K562 (cell line): Measurements from ENCODE around the gene RHD. TPM values are rescaled to one million over a fixed set of nuclear protein-coding genes. Genes with fewer than 3 reads are reported as not detected.

Experiments
- HMGN3 ChIP-seq: IDR thresholded peaks from 2 replicates; pipeline ENCODE4 v1.6.1; 2011; ENCODE audit warnings: borderline replicate concordance, low read depth, mild to moderate bottlenecking, mixed read lengths, low read length; ENCODE audit not compliant: insufficient read length; ENCODE audit errors: extremely low read depth
- JUN ChIP-seq, 2 experiments: sonication (generic) in 1 of 2; formaldehyde crosslinking in 1 of 2; IDR thresholded peaks; 2 replicates each; pipeline versions ENCODE4 v1.6.1 to v1.8.0; 2012 to 2022; ENCODE audit warnings: borderline replicate concordance in 2 of 2, mild to moderate bottlenecking in 2 of 2, improper control_type of control experiment in 1 of 2, low read depth in 1 of 2, low read length in 1 of 2, missing genetic modification reagents in 1 of 2
- KAT7 ChIP-seq: sonication (generic); formaldehyde crosslinking; IDR thresholded peaks from 2 replicates; pipeline ENCODE4 v1.8.0; 2022; ENCODE audit warnings: missing genetic modification reagents, mild to moderate bottlenecking, borderline replicate concordance
- RAD21 ChIP-seq, 2 experiments: fragments of 250-450 bp in 1 of 2; fragments of 450-650 bp in 1 of 2; sonication (Bioruptor Pico) in 1 of 2; formaldehyde crosslinking in 1 of 2; IDR thresholded peaks in 1 of 2; conservative IDR thresholded peaks in 1 of 2; 2 replicates each; pipeline versions ENCODE4 v1.4.0 to v1.8.0; 2020 to 2022; ENCODE audit warnings: mild to moderate bottlenecking in 2 of 2, moderate library complexity in 1 of 2
- SOX6 ChIP-seq: fragments of 450-650 bp; IDR thresholded peaks from 2 replicates; pipeline ENCODE4 v1.6.1; 2014; ENCODE audit warnings: mild to moderate bottlenecking
- TAF7 ChIP-seq: fragments of 450-650 bp; IDR thresholded peaks from 2 replicates; pipeline ENCODE4 v1.6.1; 2016; ENCODE audit warnings: missing genetic modification characterization, missing compliant biosample characterization
- ZFP36 ChIP-seq: fragments of 150-350 bp; IDR thresholded peaks from 2 replicates; pipeline ENCODE4 v1.6.1; 2018; ENCODE audit warnings: low read length, low read depth; ENCODE audit not compliant: partially characterized antibody
- ZNF184 ChIP-seq: sonication (generic); formaldehyde crosslinking; IDR thresholded peaks from 2 replicates; pipeline ENCODE4 v1.5.0; 2020; ENCODE audit warnings: missing genetic modification reagents
- polyA plus RNA-seq, 8 experiments: library from polyadenylated mRNA; depleted of rRNA in 4 of 8; stranded (reverse) in 5 of 8; unstranded in 3 of 8; fragments of >200 nt; fragmentation: Nextera tagmentation in 2 of 8; fragmentation: Illumina TruSeq in 1 of 8; extraction: Ambion mirVana in 2 of 8; extraction: Trizol in 1 of 8; gene quantifications; 2 replicates each; pipeline versions ENCODE4 v1.2.1 to v1.2.3, GENCODE V29; 2011 to 2014; ENCODE audit warnings: inconsistent platforms in 1 of 8, missing spikeins in 1 of 8
- total RNA-seq, 7 experiments: library from RNA; depleted of rRNA in 6 of 7; stranded (reverse); fragments of >200 nt in 6 of 7; fragmentation: Illumina TruSeq in 2 of 7; extraction: Trizol in 2 of 7; gene quantifications; 2 replicates each; pipeline versions ENCODE4 v1.2.1 to v1.2.3, GENCODE V29; 2011 to 2021; ENCODE audit warnings: low replicate concordance in 1 of 7
- TF ChIP-seq, protein P1 (sequence below): fragments of 200-600 bp; sonication (generic); IDR thresholded peaks from one replicate; pipeline ENCODE4 v1.6.1; 2012; ENCODE audit warnings: mild to moderate bottlenecking, low read depth, low read length, inconsistent platforms
- TF ChIP-seq, protein P2 (sequence below): fragments of 450-650 bp; IDR thresholded peaks from 2 replicates; pipeline ENCODE4 v1.7.1; 2018; ENCODE audit warnings: mild to moderate bottlenecking, low read depth; ENCODE audit not compliant: partially characterized antibody

RHD gene
- total and polyA plus RNA-seq, 9 of the 15 experiments (the other 6 are each of a cell fraction or from before 2014, with no cell fraction given) = 8.8 to 32.4 (median 15.0) TPM

DNA sequence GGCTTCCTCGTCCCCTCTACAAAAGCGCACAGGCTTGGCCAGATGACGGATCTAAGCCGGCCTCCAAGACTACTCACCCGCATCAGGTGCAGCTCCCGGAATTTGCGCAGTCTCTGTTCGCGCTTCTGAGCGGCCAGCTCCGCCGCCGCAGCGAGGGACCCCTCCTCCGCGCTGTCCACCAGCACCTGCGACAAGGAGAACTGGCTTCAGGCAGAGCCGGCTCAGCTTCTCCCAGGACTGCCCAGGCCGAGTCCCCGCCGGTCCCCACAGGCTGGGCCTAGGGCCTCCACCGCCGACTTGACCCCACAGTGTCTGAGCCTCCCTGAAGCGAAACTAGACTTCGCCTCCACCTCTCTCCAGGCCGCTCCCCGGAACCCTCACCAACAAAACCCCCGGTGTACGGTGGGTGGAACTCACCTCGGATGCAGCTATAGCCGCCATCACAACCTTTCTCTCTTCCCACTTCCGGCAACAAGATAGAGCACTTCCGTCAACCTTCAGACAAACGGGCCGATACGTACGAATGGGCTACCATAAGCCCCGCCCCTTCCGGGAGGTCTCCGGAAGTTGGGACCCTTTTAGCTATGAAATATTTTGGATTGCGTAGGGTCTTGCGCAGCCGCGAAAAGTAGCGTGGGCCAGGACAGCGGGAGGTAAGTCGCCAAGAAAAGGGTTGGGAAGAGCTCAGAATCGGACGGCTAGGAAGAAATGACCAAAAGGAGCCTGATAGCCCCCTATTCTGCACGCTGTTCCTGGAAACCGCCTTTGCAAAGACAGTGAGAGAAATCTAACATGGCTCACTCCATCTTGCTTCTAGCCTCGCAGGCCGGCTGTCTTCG lies 40.1 kb upstream of the RHD start, which contains the start of gene SYF2 (continued):
- TF ChIP-seq, protein P1, sequence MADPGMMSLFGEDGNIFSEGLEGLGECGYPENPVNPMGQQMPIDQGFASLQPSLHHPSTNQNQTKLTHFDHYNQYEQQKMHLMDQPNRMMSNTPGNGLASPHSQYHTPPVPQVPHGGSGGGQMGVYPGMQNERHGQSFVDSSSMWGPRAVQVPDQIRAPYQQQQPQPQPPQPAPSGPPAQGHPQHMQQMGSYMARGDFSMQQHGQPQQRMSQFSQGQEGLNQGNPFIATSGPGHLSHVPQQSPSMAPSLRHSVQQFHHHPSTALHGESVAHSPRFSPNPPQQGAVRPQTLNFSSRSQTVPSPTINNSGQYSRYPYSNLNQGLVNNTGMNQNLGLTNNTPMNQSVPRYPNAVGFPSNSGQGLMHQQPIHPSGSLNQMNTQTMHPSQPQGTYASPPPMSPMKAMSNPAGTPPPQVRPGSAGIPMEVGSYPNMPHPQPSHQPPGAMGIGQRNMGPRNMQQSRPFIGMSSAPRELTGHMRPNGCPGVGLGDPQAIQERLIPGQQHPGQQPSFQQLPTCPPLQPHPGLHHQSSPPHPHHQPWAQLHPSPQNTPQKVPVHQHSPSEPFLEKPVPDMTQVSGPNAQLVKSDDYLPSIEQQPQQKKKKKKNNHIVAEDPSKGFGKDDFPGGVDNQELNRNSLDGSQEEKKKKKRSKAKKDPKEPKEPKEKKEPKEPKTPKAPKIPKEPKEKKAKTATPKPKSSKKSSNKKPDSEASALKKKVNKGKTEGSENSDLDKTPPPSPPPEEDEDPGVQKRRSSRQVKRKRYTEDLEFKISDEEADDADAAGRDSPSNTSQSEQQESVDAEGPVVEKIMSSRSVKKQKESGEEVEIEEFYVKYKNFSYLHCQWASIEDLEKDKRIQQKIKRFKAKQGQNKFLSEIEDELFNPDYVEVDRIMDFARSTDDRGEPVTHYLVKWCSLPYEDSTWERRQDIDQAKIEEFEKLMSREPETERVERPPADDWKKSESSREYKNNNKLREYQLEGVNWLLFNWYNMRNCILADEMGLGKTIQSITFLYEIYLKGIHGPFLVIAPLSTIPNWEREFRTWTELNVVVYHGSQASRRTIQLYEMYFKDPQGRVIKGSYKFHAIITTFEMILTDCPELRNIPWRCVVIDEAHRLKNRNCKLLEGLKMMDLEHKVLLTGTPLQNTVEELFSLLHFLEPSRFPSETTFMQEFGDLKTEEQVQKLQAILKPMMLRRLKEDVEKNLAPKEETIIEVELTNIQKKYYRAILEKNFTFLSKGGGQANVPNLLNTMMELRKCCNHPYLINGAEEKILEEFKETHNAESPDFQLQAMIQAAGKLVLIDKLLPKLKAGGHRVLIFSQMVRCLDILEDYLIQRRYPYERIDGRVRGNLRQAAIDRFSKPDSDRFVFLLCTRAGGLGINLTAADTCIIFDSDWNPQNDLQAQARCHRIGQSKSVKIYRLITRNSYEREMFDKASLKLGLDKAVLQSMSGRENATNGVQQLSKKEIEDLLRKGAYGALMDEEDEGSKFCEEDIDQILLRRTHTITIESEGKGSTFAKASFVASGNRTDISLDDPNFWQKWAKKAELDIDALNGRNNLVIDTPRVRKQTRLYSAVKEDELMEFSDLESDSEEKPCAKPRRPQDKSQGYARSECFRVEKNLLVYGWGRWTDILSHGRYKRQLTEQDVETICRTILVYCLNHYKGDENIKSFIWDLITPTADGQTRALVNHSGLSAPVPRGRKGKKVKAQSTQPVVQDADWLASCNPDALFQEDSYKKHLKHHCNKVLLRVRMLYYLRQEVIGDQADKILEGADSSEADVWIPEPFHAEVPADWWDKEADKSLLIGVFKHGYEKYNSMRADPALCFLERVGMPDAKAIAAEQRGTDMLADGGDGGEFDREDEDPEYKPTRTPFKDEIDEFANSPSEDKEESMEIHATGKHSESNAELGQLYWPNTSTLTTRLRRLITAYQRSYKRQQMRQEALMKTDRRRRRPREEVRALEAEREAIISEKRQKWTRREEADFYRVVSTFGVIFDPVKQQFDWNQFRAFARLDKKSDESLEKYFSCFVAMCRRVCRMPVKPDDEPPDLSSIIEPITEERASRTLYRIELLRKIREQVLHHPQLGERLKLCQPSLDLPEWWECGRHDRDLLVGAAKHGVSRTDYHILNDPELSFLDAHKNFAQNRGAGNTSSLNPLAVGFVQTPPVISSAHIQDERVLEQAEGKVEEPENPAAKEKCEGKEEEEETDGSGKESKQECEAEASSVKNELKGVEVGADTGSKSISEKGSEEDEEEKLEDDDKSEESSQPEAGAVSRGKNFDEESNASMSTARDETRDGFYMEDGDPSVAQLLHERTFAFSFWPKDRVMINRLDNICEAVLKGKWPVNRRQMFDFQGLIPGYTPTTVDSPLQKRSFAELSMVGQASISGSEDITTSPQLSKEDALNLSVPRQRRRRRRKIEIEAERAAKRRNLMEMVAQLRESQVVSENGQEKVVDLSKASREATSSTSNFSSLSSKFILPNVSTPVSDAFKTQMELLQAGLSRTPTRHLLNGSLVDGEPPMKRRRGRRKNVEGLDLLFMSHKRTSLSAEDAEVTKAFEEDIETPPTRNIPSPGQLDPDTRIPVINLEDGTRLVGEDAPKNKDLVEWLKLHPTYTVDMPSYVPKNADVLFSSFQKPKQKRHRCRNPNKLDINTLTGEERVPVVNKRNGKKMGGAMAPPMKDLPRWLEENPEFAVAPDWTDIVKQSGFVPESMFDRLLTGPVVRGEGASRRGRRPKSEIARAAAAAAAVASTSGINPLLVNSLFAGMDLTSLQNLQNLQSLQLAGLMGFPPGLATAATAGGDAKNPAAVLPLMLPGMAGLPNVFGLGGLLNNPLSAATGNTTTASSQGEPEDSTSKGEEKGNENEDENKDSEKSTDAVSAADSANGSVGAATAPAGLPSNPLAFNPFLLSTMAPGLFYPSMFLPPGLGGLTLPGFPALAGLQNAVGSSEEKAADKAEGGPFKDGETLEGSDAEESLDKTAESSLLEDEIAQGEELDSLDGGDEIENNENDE = no peak
- TF ChIP-seq JUN (IDR thresholded peaks at IDR 0.05; ENCODE audit: borderline replicate concordance, low read depth, low read length) (peak; percentile 41; the same call in 1 of the 2 replicates), JUN (CRISPR knock-in tag; IDR thresholded peaks at IDR 0.05; ENCODE audit: borderline replicate concordance) (peak; percentile 98), SOX6 (no peak), ZFP36 (peak; percentile 81), KAT7 (no peak; the same call in 1 of the 2 replicates), HMGN3 (peak; percentile 60), TAF7 (peak; percentile 93), RAD21 (CRISPR knock-in tag; conservative IDR thresholded peaks at IDR 0.05 in 1 of 2, IDR thresholded peaks at IDR 0.05 in 1 of 2) (no peak), ZNF184 (CRISPR knock-in tag) (no peak)
- TF ChIP-seq, protein P2, sequence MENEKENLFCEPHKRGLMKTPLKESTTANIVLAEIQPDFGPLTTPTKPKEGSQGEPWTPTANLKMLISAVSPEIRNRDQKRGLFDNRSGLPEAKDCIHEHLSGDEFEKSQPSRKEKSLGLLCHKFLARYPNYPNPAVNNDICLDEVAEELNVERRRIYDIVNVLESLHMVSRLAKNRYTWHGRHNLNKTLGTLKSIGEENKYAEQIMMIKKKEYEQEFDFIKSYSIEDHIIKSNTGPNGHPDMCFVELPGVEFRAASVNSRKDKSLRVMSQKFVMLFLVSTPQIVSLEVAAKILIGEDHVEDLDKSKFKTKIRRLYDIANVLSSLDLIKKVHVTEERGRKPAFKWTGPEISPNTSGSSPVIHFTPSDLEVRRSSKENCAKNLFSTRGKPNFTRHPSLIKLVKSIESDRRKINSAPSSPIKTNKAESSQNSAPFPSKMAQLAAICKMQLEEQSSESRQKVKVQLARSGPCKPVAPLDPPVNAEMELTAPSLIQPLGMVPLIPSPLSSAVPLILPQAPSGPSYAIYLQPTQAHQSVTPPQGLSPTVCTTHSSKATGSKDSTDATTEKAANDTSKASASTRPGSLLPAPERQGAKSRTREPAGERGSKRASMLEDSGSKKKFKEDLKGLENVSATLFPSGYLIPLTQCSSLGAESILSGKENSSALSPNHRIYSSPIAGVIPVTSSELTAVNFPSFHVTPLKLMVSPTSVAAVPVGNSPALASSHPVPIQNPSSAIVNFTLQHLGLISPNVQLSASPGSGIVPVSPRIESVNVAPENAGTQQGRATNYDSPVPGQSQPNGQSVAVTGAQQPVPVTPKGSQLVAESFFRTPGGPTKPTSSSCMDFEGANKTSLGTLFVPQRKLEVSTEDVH = peak; percentile 96
